ENCODE results near the gene NCK2.

Gene NCK2

GRCh38 chr2:105821428-105822125, 76.9 kb downstream of the NCK2 start:
- DNase-seq: no peak

- no peak for DNase-seq
These were observed 77.5 kb downstream of the NCK2 start for GRCh38 chr2:105822186-105822585.

DNA sequence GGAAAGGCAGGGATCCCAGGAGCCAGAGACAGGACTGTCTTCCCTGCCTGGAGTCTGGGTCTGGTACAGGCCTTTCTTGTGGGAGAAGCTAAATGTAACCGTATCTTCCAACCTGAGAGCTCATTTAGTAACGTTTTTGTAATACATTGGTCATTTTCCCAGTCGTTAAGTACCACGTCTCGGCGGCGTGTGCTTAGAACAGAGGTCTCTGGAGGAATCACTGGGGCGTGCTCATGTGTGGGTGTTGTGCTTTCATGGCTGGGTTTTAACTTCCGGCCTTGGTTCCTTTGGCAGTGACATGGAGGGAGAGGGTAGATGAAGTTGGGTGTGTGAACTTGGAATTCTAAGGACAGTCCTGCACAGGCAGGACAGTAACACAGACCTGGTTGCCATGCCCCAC, 79.7 kb downstream of the NCK2 start:
- no peak for DNase-seq

DNA sequence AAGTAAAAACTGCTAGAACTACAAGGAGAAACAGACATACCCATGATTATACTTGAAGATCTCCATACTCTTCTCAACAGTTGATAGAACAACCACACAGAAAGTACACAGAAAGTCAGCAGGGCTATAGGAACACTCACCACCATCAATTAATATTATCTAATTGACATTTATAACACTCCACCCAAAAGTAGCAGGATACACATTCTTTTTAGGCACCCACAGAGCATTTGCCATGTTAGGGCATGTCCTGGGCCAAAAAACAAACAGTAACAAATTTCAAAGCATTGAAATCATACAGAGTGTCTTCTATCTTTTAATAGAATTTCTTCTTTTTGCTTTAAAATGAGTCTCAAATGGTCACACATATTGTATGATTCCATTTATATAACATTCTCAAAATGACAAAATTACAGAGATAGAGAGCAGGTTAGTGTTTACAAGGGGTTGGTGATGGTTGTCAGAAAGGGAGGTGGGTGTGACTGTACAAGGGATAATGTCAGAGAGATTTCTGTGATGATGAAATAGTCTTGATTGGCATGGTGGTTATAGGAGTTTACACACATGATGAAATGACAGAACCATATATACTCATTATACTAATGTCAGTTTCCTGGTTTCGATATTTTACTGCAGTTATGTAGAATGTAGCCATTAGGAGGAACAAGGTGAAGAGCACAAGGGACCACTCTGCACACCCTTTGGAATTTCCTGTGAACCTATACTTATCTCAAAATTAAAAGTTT, 82.8 kb downstream of the NCK2 start:
- no peak for DNase-seq

DNA sequence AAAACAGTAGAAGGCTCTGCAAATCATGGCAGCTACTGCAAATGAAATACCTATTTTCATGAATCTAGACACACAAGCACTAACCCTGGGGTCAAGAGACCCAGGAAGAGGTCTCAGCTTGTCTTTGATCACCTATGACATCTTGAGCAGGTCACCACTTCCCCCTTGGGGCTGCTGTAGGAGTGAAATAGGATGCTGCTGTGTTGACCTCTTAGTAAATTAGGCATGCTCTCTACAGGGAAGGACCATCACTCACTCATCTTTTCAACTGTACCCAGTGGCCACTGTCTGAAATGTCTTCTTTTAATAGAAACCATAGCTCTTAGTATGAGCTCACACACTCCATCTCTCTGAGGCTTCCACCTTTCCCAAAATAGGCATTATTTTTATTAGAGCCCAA, 83.8 kb downstream of the NCK2 start:
- DNase-seq: no peak

DNA sequence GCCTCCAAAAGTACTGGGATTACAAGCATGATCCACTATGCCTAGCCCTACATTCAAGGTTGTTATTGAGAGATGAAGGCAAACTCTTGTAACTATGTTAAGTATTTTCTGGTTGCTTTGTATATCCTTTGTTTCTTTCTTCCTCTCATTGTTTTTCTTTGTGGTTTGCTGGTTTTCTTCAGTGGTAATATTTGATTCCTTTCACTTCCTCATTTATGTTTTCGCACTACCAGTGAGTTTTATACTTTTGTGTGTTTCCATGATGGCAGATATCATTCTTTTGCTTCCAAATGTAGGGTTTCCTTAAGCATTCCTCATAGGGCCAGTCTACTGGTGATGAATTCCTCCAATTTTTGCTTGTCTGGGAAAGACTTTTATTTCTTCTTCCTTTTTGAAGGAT, 90.2 kb downstream of the NCK2 start:
- no peak for DNase-seq

DNA sequence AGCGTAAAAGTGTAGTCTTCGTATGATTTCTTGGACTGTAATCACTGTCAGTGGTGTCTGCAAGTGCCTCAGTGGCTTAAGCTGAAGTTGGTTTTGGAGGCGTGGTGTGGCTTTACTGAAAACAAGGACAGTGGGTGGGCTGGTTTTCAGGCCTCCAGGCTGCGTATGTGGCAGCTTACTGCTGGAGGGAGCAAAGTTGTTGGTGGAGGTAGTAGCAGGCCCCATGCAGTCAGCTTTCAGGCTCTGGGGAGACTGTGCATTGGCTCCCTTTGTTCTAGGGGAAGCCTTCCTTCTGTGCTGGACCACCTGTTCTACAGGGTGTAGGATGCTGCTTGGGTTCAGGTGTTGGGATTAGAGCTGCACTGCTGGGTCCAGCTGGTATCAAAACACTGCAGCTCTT, 91.6 kb downstream of the NCK2 start:
- DNase-seq: no peak

- no peak for DNase-seq
These were observed 92.4 kb downstream of the NCK2 start for GRCh38 chr2:105836840-105837692.

GRCh38 chr2:105839793-105840192, 95.1 kb downstream of the NCK2 start:
- no peak for DNase-seq

GRCh38 chr2:105840933-105841332, 96.2 kb downstream of the NCK2 start:
- DNase-seq: no peak

DNA sequence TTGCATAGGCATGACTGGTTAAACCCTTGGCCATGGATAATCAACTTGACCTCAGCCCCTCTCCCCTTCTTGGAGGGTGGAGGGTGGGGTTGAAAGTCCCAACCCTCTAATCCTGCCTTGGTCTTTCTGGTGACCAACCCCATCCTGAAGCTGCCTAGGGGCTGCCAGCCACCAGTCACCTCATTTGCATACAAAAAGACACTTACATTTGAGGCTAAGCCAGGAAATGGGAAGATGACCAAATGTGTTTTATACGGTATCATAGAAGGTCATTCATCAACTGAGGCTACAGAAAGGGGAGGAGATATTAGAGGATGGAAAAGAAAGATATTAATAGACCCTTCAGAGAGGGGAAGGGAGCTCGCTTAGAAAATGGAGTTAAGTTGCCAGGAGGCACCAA, 96.8 kb downstream of the NCK2 start:
- DNase-seq: no peak

GRCh38 chr2:105842555-105842954, 97.8 kb downstream of the NCK2 start:
- no peak for DNase-seq

DNA sequence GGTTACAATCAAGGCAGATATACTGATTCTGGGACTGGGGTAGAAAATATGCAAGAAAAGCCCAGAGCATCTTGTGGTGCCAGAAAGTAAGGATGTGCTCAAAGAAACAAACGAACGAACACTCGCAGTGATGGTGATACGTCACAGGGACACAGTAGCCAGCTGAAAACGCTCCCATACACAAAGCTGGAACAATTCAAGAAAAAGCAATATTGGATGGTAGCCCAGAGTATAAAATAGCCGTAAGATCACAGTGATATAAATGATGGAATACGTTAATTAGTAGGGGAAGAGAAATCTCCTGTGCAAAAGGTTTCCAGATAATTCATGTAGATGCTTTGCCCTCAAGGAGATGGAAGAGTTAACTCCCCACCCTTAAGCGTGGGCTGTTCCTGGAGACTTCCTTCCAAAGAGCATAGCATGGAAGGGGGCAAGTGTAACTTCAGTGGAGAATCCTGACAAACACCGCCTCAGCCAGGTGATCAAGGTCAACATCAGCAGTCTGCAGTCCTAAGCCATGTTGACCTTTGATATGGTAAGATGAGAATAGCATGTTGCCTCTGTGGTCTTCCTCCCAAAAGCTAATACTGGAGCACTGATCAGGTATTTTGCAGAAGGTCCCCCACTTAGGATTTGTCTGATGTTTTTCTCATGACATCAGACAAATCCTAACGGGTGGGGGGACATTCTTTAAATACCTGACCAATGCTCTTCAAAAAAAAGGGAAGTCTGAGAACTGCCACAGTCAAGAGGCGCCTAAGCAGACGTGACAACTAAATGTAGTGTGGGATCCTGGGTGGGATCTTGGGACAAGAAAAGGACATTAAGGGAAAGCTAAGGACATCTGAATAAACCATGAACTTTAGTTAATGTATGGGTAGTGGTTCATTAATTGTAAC, 99.0 kb downstream of the NCK2 start:
- no peak for DNase-seq

- no peak for DNase-seq
These were observed 101.3 kb downstream of the NCK2 start for GRCh38 chr2:105845976-105846375.

DNA sequence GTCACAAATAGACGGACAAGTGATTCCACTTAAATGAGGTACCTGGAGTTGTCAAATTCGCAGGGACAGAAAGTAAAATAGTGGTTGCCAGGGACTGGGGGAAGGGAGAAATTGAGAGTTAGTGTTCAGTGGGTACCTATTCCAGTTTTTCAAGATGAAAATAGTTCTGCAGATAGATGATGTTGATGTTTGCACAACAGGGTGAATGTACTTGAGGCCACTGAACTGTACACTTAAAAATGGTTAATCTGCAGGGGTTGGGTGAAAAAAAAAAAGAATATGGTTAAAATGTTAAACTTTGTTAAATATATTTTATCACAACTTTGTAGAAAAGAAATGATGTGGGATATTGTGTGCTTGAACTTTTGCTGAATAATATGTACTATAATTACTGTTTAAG, 102.3 kb downstream of the NCK2 start:
- no peak for DNase-seq

- no peak for DNase-seq
These were observed 103.7 kb downstream of the NCK2 start for GRCh38 chr2:105848367-105848766.

DNA sequence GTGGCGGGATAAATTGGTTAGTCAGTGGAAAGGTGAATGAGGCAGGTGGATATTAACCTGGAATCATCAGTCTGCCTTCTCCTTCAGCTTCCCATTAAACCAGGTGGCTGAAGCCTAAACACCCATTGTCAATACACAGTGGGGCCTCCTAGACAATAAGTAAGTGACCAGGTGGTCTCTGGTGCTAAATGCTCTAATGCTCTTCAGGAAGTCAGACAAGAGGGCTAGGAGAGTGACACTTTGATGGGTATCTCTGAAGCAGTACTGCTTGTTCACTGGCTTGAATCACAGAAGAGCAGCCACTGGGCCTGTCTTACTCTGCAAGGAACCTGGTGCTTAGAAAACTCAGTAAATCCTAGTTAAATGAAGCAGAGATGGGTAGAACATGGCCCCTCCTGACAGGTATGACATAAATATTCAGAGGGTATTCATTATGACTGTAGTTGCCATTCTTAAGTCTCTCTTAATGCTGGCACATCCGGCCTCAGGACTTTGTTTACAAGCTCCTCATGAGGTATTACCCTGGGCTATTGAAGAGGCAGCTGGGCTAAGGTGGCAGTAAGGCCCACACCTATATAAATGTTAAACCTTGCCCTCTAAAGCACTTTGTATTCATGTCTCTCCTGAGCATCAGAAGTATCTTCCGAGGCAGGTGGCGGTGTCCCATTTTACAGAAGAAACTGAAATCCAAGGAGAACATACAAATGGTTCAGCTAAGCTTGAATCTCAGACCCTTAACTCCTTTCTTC, 104.9 kb downstream of the NCK2 start:
- no peak for DNase-seq

DNA sequence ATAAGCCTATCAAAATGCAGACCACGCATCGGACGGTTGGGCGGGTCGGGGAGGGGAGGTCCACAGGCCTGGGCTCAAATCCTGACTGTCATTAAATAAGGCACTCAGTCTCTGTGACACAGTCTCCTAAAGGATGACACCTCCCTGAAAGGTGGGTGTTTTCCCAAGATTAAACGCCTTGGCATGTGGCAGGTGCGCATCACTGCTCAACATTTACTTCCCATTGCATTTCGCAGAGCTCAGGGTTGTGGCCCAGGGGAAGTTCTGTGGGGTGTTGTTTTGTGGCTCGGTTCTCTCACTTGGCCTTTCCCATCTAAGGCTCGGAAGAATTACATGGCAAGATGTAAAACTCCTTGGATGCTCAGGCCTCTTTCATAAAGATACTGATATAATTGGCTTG, 107.4 kb downstream of the NCK2 start:
- DNase-seq: no peak

- DNase-seq: no peak
These were observed 108.8 kb downstream of the NCK2 start for GRCh38 chr2:105853354-105854088.

GRCh38 chr2:105854972-105855371, 110.3 kb downstream of the NCK2 start:
- DNase-seq: no peak

DNA sequence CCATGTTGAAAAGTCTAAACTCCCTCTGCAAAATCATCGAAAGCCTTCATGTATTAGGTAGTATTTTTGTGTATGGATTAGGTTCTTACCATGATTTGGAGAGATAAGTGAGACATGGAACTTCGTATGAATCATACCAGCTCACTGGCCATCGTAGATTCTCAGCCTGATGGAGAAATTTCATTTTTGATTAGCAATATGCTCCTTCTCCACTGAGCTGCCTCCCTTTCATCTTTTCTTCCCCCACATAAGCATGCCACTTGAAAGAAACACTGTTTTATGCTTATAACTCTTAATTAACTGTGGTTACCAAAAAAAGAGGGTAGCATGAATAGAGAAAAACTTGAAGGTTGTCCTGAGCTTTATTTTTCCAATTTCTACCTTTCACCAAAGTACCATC, 111.9 kb downstream of the NCK2 start:
- DNase-seq: no peak

Measured in fibroblast of skin of right quadriceps (primary cell).